K562 (cell line): ENCODE results near the gene LAMA3. TPM values are rescaled to one million over a fixed set of nuclear protein-coding genes. Genes with fewer than 3 reads are reported as not detected.

Source experiments
- BCL6 ChIP-seq: fragments of 250-450 bp; sonication (Bioruptor Pico); IDR thresholded peaks from 2 replicates; pipeline ENCODE4 v1.4.0; 2020
- DLX4 ChIP-seq: fragments of 250-450 bp; sonication (Bioruptor Pico); IDR thresholded peaks from 2 replicates; pipeline ENCODE4 v1.6.1; 2021; ENCODE audit warnings: mild to moderate bottlenecking
- ELF2 ChIP-seq: fragments of 250-450 bp; sonication (Bioruptor Pico); IDR thresholded peaks from 2 replicates; pipeline ENCODE4 v1.5.0; 2021; ENCODE audit warnings: mild to moderate bottlenecking
- HDAC6 ChIP-seq: IDR thresholded peaks from 2 replicates; pipeline ENCODE4 v1.6.1; 2012; ENCODE audit warnings: low read depth, mild to moderate bottlenecking, control low read depth, inconsistent platforms, low read length, moderate library complexity
- HNRNPL ChIP-seq: fragments of 200-400 bp; formaldehyde crosslinking; IDR thresholded peaks from 2 replicates; pipeline ENCODE4 v1.6.1; 2017; ENCODE audit warnings: low read depth, mild to moderate bottlenecking, low read length
- JUND ChIP-seq, 2 experiments: IDR thresholded peaks; 2 replicates in 1 of 2; 3 replicates in 1 of 2; pipeline ENCODE4 v1.6.1; 2011; ENCODE audit warnings: borderline replicate concordance in 2 of 2, low read depth in 2 of 2, low read length in 2 of 2, improper control_type of control experiment in 1 of 2, missing biosample characterization in 1 of 2, missing genetic modification characterization in 1 of 2, missing genetic modification reagents in 1 of 2
- NFE2L1 ChIP-seq: fragments of 450-650 bp; IDR thresholded peaks from 2 replicates; pipeline ENCODE4 v1.6.1; 2016; ENCODE audit warnings: missing genetic modification characterization, low read depth, mild to moderate bottlenecking, missing compliant biosample characterization, moderate library complexity, borderline replicate concordance
- PHF8 ChIP-seq: fragments of 200-600 bp; sonication (generic); IDR thresholded peaks from 2 replicates; pipeline ENCODE4 v1.6.1; 2012; ENCODE audit warnings: mixed run types, mild to moderate bottlenecking, inconsistent platforms, low read length, moderate library complexity, borderline replicate concordance
- POU5F1 ChIP-seq: fragments of 150-350 bp; IDR thresholded peaks from 2 replicates; pipeline ENCODE4 v1.6.1; 2014; ENCODE audit warnings: borderline replicate concordance, low read length, low read depth, mild to moderate bottlenecking; ENCODE audit not compliant: partially characterized antibody
- SLC30A9 ChIP-seq: fragments of 250-450 bp; sonication (Bioruptor Pico); IDR thresholded peaks from 2 replicates; pipeline ENCODE4 v1.8.0; 2022; ENCODE audit warnings: mild to moderate bottlenecking, moderate library complexity
- TAL1 ChIP-seq: fragments of 450-650 bp; IDR thresholded peaks from 2 replicates; pipeline ENCODE4 v1.6.1; 2016; ENCODE audit warnings: mild to moderate bottlenecking
- U2AF1 ChIP-seq: fragments of 200-400 bp; formaldehyde crosslinking; optimal IDR thresholded peaks from 2 replicates; pipeline ENCODE3; 2017; ENCODE audit warnings: mild to moderate bottlenecking, low read depth, low read length, moderate library complexity
- ZNF239 ChIP-seq: fragments of 250-450 bp; sonication (Bioruptor Pico); IDR thresholded peaks from 2 replicates; pipeline ENCODE4 v1.4.0; 2020; ENCODE audit warnings: mild to moderate bottlenecking
- ZNF668 ChIP-seq: fragments of 250-450 bp; sonication (Bioruptor Pico); IDR thresholded peaks from 2 replicates; pipeline ENCODE4 v1.8.0; 2022; ENCODE audit warnings: mild to moderate bottlenecking, inconsistent platforms
- polyA plus RNA-seq, 8 experiments: library from polyadenylated mRNA; depleted of rRNA in 4 of 8; stranded (reverse) in 5 of 8; unstranded in 3 of 8; fragments of >200 nt; fragmentation: Nextera tagmentation in 2 of 8; fragmentation: Illumina TruSeq in 1 of 8; extraction: Ambion mirVana in 2 of 8; extraction: Trizol in 1 of 8; gene quantifications; 2 replicates each; pipeline versions ENCODE4 v1.2.1 to v1.2.3, GENCODE V29; 2011 to 2014; ENCODE audit warnings: inconsistent platforms in 1 of 8, missing spikeins in 1 of 8
- total RNA-seq, 7 experiments: library from RNA; depleted of rRNA in 6 of 7; stranded (reverse); fragments of >200 nt in 6 of 7; fragmentation: Illumina TruSeq in 2 of 7; extraction: Trizol in 2 of 7; gene quantifications; 2 replicates each; pipeline versions ENCODE4 v1.2.1 to v1.2.3, GENCODE V29; 2011 to 2021; ENCODE audit warnings: low replicate concordance in 1 of 7
- TF ChIP-seq, protein P1 (sequence below): sonication (generic); formaldehyde crosslinking; IDR thresholded peaks from 2 replicates; pipeline ENCODE4 v1.8.0; 2022; ENCODE audit warnings: missing genetic modification reagents, mild to moderate bottlenecking, borderline replicate concordance
- TF ChIP-seq, protein P2 (sequence below): fragments of 450-650 bp; IDR thresholded peaks from 2 replicates; pipeline ENCODE4 v1.6.1; 2018; ENCODE audit not compliant: partially characterized antibody
- TF ChIP-seq, protein P3 (sequence below): fragments of 450-650 bp; IDR thresholded peaks from 2 replicates; pipeline ENCODE4 v1.6.1; 2016; ENCODE audit warnings: missing biosample characterization, missing genetic modification characterization
- TF ChIP-seq, protein P4 (sequence below), 2 experiments: fragments of 450-650 bp in 1 of 2; sonication (generic) in 1 of 2; formaldehyde crosslinking; conservative IDR thresholded peaks; 2 replicates each; pipeline versions ENCODE4 v1.4.0 to v1.8.1; 2020 to 2022; ENCODE audit warnings: mild to moderate bottlenecking in 1 of 2, missing genetic modification reagents in 1 of 2

The LAMA3 gene
- total and polyA plus RNA-seq, 9 of the 15 experiments (the other 6 are each of a cell fraction or from before 2014, with no cell fraction given): 0.07 TPM; not detected in 8

DNA sequence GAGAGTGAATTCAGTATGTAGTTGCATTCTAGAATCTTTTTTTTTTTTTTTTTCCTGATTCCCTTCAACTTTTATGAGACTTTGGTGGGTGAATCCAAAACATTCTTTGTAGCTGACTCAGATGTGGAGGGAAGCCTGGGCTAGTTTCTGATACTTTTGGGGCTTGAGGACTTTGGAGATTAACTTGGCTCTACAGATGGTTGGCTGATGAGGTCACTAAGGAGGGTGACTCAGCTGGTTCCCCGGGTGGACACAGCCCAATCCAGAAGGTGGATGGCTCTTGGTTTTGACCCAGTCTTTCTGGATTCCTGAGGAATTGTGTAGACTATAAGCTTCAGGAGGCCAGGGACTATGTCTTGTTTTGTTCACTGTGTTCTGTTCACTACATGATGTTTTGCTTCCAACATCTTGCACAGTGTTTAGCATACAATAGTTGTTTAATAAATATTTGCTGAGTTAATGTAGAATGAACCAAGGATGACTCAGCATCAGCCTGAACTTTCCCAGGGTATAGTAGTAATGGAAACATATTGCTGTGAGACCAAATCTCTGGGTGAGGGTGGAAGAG is 30.5 kb downstream of the LAMA3 start (continued):
- TF ChIP-seq SLC30A9 (no peak), U2AF1 (no peak), NFE2L1 (tag) (peak; percentile 88), HDAC6 (no peak), POU5F1 (no peak), JUND (IDR thresholded peaks at IDR 0.05; ENCODE audit: borderline replicate concordance, low read depth, low read length) (peak; percentile 95), JUND (tag; IDR thresholded peaks at IDR 0.05; ENCODE audit: borderline replicate concordance, low read depth, low read length) (peak; percentile 99), BCL6 (CRISPR knock-in tag) (no peak), ELF2 (CRISPR knock-in tag) (no peak), ZNF668 (CRISPR knock-in tag) (no peak), TAL1 (0 out of 2 replicates have a peak, but pooled peaks have one; percentile 21), ZNF239 (CRISPR knock-in tag) (no peak), HNRNPL (no peak), DLX4 (no peak), PHF8 (no peak)
- TF ChIP-seq, protein P1, sequence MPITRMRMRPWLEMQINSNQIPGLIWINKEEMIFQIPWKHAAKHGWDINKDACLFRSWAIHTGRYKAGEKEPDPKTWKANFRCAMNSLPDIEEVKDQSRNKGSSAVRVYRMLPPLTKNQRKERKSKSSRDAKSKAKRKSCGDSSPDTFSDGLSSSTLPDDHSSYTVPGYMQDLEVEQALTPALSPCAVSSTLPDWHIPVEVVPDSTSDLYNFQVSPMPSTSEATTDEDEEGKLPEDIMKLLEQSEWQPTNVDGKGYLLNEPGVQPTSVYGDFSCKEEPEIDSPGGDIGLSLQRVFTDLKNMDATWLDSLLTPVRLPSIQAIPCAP: no peak
- TF ChIP-seq, protein P2, sequence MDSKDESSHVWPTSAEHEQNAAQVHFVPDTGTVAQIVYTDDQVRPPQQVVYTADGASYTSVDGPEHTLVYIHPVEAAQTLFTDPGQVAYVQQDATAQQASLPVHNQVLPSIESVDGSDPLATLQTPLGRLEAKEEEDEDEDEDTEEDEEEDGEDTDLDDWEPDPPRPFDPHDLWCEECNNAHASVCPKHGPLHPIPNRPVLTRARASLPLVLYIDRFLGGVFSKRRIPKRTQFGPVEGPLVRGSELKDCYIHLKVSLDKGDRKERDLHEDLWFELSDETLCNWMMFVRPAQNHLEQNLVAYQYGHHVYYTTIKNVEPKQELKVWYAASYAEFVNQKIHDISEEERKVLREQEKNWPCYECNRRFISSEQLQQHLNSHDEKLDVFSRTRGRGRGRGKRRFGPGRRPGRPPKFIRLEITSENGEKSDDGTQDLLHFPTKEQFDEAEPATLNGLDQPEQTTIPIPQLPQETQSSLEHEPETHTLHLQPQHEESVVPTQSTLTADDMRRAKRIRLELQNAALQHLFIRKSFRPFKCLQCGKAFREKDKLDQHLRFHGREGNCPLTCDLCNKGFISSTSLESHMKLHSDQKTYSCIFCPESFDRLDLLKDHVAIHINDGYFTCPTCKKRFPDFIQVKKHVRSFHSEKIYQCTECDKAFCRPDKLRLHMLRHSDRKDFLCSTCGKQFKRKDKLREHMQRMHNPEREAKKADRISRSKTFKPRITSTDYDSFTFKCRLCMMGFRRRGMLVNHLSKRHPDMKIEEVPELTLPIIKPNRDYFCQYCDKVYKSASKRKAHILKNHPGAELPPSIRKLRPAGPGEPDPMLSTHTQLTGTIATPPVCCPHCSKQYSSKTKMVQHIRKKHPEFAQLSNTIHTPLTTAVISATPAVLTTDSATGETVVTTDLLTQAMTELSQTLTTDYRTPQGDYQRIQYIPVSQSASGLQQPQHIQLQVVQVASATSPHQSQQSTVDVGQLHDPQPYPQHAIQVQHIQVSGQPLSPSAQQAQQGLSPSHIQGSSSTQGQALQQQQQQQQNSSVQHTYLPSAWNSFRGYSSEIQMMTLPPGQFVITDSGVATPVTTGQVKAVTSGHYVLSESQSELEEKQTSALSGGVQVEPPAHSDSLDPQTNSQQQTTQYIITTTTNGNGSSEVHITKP: peak; percentile 48
- TF ChIP-seq, protein P3, sequence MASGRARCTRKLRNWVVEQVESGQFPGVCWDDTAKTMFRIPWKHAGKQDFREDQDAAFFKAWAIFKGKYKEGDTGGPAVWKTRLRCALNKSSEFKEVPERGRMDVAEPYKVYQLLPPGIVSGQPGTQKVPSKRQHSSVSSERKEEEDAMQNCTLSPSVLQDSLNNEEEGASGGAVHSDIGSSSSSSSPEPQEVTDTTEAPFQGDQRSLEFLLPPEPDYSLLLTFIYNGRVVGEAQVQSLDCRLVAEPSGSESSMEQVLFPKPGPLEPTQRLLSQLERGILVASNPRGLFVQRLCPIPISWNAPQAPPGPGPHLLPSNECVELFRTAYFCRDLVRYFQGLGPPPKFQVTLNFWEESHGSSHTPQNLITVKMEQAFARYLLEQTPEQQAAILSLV: no peak
- TF ChIP-seq, protein P4, sequence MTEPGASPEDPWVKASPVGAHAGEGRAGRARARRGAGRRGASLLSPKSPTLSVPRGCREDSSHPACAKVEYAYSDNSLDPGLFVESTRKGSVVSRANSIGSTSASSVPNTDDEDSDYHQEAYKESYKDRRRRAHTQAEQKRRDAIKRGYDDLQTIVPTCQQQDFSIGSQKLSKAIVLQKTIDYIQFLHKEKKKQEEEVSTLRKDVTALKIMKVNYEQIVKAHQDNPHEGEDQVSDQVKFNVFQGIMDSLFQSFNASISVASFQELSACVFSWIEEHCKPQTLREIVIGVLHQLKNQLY (CRISPR knock-in tag; conservative IDR thresholded peaks at IDR 0.05): no peak
